Stimulated activated CD8-positive, alpha-beta memory T cell treated with anti-CD3 and anti-CD28 coated beads, Interleukin-12 subunit alpha, Interleukin-12 subunit beta, amount 100 ng/mL, for 4 hours (primary cell): ENCODE data around the gene INSL3.

Source experiments
- DNase-seq: peaks from one replicate; pipeline ENCODE4 v3.0.0-alpha.2; 2020; ENCODE audit warnings: low read depth

INSL3 gene, protein sequence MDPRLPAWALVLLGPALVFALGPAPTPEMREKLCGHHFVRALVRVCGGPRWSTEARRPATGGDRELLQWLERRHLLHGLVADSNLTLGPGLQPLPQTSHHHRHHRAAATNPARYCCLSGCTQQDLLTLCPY

DNA sequence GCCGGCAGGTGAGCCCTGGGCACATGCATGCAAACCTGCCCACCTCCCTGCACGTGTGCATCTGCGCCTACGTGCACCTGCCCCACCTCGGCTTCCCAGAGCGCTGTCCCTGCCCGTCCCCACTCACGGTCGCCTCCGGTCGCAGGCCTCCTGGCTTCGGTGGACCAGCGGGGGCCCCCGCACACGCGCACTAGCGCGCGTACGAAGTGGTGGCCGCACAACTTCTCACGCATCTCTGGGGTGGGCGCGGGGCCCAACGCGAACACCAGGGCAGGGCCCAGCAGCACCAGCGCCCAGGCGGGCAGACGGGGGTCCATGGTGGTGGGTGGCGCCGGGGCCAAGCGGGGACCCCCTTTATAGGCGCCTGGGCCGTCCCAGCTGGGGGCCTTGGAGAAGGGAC, at the start of gene INSL3:
INSL3 (minus strand) TSS at position 330 of the 400 bp plus-strand sequence; CDS start at position 317, 13 bp downstream.
- DNase-seq, result no peak

DNA sequence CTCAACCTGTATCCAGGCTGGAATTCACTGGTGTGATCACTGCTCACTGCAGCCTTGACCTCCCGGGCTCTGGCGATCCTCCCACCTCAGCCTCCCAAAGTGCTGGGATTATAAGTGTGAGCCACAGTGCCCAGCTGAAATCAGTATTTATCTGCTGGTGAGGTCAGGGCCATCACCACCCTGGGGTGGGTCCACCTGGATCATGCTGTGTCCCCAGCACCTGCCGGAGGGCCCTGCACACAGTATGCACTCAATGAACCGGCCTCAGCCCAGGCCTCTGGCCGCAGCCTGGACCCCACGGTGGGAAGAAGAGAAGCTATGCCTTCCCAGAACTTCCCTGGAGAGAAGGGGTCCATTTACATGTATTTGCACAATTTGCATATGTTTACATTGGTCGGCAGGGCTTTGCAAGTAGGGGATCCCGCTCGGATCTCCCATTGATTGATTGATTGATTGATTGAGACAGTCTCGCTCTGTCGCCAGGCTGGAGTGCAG, 47.8 kb upstream of the INSL3 start:
- no peak for DNase-seq

DNA sequence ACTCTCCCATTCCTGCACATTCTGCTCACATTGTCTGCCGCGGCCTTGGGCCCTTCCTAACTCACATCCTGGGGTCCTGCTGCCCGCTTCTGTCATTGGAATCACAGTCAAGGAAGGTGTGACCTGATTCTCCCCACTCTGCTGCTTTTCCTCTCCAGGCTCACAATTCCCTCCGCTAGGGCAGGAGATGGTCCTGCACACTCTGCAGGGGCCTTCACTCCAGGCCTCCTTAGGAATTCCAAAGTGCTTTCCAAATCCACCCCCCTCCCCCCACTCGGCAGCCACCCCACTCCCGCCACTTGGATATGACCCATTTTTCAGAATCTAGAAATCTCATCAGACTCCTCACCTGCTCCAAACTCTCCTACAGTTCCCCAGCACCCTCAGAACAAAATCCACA, 47.4 kb upstream of the INSL3 start:
- no peak for DNase-seq

DNA sequence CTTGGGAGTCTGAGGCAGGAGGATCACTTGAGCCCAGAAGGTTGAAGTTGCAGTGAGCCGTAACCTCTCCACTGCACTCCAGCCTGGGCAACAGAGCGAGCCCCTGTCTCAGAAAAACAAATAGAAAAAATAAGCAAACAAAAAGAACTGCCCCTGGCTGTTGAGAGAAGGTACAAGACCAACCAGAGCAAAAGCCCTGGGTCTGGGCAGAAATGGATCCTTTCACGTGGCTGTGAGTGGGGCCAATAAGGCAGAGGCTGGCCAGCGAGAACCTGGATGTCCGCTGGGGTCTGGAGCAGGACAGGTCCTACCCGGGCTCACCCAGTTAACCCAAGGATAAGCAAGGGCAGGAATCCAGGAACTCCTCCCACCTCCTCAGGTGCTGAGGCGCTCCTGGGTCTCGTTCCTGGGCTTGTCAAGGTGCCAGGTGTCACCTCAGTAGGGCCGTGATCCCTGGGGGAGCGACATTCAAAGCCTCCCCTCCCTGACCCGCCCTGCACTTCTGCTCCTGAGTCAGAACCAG, 45.7 kb upstream of the INSL3 start:
- DNase-seq, result no peak

DNA sequence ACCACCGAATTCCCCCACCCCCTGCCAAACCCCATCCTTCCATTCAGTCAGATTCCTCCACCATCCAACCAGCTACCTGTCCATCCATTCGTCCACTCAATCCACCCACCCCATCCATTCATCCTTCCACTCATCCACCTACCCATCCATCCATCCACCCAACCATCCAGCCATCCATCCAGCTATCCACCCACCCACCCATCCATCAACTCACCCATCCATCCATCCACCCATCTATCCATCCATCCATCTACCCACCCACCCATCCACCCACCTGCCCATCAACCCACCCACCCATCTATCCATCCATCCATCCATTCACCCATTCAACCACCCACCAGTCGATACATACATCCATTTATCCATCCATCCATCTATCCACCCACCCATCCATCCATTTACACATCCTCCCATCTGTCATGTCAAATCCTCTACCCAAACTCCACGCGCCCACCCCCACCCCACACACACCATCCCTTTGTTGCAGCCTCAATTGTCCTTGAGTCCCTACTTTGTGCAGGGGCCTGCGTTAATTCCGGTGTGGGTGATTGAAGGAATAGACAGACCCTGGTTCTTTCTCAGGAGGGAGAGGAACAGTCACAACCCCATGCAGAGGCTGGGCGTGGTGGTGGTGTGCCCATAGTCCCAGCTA, 45.1 kb upstream of the INSL3 start:
- DNase-seq, result no peak

DNA sequence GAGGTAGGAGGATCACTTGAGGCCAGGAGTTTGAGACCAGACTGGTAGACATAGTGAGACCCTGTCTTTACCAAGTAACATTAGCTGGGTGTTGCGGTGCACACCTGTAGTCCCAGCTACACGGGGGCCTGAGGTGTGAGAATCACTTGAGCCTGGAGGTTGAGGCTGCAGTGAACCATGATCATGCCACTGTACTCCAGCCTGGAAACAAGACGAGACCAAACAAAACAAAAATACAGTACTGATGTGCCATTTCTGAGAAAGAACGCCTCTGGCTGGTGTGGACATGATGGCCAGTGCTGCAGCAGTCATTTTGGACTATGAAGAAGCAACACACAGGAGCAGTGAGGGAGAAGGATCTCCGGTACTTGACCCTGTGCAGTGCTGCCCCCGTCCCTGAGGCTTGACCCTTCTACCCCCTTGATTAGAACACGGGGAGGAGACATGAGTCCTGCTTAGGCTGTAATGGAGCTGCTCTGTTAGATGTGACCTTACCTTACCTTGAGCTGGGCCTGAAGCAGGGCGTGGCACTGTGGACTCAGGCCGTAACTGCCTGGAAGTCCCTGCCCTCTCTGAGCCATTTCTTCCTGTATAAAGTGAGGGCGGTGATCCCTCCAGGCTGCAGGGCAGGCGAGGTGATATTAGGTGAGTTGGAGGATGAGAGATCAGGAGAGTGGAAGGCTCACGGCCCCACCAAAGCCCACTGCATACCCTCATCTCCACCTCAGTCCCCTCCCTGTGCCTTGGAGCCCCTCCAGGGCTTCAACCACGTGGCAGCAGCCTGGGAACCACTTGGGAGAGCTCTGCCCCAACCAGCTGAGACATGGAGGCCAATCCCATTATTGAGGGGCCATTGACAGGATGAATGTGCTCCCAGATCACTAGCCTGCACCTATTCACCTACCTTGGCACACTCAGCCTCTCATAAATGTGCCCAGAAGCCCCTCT, 44.3 kb upstream of the INSL3 start:
- no peak for DNase-seq

DNA sequence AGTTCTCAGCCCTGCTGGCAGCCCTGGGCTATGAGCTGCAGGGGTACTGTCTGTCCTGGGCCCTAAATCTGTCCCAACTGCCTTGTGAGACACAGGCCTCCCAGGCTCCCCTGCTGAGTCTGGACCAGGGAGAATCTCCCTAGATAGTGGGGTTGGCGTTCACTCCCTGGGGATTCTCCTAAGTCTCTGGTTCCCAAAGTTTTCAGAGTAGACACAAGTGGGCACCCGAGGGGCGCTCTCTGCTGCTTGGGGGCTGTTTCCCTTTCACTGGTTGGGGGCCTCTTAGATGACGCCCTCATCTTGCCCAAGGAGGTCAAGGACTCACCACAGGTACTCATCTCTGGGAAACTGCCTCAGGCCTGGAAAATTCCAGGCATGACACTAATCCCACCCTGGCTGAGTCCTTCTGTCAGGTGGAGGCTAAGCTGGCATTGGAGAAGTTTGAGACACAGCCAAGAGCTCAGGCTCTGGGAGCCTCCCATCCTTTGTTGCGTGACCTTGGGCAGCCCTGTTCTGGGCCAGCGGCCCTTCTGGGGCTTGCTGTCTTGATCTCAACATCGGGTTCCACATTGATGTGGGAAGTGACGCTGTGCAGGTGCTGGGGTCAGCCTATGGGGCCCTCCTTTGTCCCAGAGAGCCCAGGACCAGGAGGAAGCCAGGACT, 42.3 kb upstream of the INSL3 start:
- no peak for DNase-seq

DNA sequence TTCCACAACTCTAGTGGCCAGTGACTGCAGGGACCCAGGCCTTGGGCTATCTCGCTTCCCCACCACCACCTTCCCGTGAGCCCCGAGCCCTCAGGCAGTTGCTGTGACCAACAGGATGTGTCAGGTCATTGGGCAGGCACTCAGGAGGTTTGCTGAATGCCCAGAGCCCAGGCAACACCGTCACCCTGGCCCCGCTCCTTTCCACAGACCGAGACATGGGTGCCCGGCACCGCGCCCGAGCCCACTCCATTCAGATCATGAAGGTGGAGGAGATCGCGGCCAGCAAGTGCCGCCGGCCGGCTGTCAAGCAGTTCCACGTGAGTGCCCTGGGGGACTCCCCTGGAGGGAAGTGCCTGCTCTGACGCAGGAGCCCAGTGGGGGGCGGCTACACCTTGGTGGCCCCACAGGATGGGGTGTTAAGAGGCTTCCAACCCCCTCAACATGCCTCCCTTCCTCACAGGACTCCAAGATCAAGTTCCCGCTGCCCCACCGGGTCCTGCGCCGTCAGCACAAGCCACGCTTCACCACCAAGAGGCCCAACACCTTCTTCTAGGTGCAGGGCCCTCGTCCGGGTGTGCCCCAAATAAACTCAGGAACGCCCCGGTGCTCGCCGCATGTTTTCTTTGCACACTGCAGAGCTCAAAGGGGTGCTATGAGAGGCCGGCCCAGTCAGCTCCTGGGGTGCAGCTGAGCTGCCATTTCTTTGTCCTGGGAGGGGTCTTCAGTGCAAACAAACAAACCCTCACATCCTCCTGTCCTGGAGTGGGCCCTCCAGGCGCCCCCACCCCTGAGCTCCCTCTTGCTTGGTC, 41.6 kb upstream of the INSL3 start:
- no peak for DNase-seq

DNA sequence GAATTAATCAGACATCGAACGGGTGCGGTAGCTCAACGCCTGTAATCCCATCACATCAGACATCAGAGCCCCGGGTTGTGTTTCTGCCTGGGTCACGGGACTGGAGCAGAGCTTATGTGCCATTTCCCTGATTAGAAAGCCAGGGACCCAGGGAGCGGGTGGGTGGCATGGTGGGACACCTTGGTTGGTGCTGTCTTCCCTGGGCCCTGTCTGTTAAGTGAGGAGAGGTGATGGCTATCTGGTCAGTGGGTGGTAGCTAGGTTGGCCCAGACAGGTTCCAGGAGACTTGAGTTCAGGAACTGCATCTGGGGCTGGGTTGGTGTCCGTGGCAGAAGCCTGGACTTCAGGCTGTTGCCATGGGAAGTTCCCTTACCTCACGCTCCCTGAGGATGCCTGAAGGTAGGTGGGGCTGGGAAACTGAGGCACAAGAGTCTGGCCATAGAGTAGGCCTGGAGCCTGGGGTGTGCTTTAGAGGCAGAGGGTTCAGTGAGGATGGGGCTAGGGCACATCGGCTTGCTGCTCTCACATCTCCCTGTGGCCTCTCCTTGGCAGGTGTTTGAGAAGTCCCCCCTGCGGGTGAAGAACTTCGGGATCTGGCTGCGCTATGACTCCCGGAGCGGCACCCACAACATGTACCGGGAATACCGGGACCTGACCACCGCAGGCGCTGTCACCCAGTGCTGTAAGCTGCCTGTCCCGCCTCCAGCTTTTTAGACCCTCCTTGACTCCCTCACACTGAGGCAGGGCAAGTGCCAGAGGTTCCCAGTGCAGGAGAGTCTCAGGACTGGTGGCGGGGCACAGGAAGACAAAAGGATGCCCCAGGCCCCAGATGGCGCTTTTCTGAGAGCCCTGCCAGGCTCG, 40.5 kb upstream of the INSL3 start:
- DNase-seq, result no peak

DNA sequence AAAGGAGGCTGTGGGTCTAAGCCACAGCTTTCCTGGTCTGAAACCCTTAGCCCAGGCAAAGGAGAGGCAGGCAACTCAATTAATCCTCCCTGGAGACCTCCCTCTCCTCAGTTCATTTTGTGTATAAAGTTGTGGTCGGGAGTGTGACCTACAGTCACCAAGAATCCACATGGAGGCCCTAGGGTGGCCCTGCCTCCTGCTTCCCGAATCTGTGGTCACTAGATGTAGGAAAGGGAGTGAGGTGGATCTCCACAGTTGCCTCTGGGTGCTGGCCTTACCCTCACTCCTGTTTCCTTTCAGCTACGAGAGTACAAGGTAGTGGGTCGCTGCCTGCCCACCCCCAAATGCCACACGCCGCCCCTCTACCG, 39.7 kb upstream of the INSL3 start:
- no peak for DNase-seq

DNA sequence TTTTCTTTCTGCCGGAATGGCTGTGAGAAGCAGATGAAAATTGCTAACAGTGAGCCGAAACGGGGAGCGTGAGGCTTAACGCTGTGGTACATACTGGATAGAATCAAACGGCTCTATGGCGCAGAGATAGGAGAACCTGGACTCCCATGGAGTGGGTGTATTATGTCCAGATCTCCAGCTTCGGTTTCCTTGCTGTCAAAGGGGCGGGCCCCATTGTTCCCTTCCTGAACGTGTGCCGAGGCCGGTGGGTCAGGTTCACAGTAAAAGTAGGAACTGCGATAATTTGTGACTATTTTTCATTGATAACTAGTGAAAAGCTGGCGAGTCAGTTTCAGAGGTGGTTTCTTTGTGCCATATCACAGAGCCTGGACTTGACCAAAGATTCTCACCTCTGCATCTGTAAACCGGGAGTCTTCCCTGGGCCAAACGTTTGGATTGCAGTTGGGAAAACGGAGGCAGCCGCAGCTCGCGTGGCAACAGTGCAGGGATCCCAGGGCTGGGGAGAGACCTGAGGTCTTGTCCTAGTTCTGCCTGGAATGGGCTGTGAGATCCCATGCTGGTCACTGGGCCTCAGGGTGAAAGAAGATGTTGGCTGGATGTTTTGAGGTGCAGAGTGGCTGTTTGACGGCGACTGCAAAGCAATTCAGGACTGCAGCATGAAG, 39.1 kb upstream of the INSL3 start:
- DNase-seq, result no peak

DNA sequence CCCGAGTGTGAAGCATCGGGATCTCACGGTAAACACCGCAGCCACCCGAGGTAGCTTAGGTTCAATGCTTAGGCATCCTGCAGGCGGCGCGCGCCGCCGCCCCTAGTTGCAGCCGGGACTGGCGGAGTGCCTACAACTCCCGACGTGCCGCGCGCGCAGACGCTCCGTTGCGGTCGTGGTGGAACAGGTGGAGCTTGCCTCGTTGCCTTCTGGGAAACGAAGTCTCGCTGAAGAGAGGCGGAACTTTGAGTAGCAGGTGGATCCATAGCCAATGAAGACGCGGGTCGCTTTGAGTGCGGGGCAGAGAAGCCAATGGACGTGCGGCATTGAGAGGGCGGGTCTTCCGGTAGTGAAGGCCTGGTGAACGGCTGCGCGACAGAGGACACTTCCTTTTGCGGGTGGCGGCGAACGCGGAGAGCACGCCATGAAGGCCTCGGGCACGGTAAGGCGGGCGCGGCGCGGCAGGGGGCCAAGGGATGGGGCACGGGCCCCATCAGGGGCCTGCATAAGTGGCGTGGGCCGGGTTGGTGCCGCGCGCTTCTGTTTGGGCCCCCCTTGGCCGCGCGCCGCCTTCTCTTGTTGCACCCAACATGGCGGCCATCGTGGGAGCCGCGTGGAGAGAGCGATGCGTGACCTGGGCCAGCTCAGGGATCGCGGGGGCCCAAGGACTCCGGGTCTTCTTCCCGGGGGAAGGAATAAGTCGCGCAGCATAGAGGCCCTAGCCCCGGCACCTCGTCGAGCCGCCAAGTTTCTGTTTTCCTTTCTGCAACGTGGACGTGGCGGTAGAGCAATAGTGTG, 38.4 kb upstream of the INSL3 start, which contains the start of gene RPL18A:
RPL18A (plus strand) TSS at position 378 of the 798 bp plus-strand sequence; CDS start at position 425, 47 bp downstream.
- DNase-seq, result peak; percentile 99

DNA sequence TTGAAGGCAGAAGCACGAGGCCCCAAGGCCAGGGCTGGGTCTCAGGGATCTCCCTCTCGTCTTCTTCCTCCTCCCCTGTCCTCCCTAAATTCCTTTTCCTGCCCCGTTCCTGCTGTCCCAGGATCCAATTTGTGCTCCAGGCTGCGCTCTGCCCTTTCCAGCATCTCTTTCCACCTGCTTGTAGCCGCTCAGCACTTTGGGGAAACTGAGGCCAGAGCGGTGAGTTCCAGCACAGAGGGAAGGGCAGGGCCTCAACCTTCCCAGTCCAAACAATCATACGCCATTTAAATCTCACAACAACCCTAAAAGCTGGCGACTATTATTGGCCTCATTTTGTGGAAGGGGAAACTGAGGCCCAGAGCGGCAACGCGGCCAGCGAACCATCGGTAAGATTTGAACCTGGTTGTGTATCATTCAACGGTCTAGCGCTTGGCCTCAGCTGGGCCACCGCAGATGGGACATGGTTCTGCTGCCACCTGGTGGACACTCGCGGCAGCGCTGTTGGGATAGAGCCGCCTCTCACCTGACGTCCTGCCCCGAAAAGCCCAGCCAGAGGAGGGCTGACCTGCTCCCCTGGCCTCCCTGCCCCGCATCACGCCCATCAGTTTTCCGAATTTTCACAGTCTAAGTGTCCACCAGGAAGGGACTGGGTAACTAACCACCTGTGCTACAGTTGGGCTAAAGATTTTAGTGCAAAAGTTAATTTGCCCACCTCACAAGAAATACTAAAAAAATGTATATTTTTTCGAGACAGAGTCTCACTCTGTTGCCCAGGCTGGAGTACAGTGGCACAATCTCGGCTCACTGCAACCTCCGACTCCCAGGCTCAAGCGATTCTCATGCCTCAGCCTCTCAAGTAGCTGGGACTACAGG, 34.2 kb upstream of the INSL3 start:
- peak; percentile 77 for DNase-seq

DNA sequence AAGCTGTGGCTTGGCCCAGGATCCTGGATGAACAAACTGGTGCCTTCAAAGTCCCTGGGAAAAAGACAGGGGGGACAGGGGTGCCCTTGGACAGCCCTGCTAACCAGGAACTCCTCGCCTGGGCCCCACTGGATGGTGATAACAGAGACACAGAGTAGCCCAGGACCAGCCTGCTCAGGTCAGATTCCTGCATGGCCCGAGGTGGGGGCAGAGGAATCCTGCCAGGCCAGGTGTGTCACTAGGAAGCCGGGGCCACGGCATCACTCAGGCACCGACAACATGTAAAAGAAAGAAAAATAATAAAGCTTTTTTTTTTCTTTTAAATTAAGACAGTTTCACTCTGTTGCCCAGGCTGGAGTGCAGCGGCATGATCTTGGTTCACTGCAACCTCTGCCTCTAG, 32.7 kb upstream of the INSL3 start:
- no peak for DNase-seq

DNA sequence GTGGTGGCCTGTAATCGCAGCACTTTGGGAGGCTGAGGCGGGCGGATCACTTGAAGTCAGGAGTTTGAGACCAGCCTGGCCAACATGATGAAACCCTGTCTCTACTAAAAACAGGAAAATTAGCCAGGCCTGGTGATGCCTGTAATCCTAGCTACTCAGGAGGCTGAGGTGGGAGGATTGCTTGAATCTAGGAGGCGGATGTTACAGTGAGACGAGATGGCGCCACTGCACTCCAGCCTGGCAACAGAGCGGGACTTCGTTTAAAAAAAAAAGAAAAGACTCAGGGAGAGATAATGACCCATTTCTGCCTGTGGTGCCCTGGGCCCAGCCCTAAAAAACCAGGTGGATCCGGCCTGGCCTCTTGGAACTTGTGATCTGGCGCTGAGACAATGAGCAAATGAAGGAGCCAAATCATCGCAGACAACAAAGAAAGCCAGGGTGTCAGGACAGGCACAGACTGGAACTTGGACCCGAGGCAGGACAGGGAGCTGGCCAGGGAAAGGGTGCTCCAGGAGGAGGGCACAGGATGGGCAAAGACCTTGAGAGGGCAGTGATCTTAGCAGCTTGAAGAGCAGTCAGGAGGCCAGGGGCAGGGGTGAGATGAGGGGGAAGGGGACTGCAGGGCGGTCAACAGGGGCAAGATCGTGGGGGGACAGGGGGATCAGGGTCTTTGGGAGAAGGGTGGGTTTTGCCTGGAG, 27.4 kb upstream of the INSL3 start:
- no peak for DNase-seq

DNA sequence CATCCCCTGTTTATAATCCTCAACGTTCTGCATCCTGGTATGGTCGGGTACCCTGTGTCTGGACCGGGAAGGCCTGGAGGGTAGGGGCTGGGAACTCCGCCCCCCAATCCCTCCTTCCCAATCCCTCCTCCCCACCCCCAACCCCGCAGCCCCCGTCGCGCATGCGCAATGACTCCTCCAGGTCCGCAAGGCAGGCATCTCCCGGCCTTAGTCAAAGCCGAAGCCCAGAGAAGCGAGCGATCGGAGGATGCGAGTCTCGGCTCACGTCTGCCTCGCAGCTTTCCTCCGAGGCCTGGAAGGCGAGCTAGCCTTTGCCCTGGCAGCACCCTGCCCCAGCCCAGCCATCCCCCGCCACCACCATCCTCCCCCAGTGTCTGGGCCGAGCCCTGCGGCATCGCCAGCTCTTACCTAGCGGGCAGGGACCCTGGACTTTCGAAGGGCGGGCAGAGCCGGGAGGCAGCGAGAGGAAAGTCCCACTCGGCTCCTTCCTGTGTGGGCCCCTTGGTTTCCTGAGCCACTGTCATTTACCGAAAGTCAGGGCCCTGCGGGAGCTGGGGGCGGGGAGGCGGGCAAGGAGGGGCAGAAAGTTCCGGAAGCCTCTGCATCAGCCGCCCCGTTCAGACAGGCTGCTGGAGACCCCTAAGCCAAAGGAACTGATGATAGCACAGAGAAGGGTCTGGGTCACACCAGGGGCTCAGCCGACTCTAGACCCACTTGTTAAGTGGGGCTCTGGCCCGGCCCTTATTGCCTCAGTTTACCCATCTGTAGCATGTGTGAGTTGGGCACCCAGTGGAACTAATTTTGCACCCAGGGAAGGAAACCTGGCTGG, 26.4 kb upstream of the INSL3 start, which contains the start of gene JAK3:
JAK3 (minus strand) TSS at position 445 of the 829 bp plus-strand sequence. CDS start 3,565 bp downstream, outside the sequence.
- peak; percentile 78 for DNase-seq
